Activated gamma-delta T cell treated with anti-CD3 and anti-CD28 coated beads, Interleukin-2, amount 50 U/mL, for 16 hours (primary cell): ENCODE data around the gene RCOR1.
"Not testable (repeated sequence)": the region's sequence is repeated elsewhere in the genome, so short reads cannot be mapped to it uniquely, and the experiment has no call there.

Source experiments
- DNase-seq: peaks from one replicate; pipeline ENCODE4 v3.0.0-alpha.2; 2020; ENCODE audit warnings: low read depth

RCOR1 gene

GRCh38 chr14:102593061-102593824 lies 794 bp downstream of the RCOR1 start:
- DNase-seq = peak; percentile 39

- DNase-seq = no peak
Measured at GRCh38 chr14:102593825-102594137, 1.3 kb downstream of the RCOR1 start.

DNA sequence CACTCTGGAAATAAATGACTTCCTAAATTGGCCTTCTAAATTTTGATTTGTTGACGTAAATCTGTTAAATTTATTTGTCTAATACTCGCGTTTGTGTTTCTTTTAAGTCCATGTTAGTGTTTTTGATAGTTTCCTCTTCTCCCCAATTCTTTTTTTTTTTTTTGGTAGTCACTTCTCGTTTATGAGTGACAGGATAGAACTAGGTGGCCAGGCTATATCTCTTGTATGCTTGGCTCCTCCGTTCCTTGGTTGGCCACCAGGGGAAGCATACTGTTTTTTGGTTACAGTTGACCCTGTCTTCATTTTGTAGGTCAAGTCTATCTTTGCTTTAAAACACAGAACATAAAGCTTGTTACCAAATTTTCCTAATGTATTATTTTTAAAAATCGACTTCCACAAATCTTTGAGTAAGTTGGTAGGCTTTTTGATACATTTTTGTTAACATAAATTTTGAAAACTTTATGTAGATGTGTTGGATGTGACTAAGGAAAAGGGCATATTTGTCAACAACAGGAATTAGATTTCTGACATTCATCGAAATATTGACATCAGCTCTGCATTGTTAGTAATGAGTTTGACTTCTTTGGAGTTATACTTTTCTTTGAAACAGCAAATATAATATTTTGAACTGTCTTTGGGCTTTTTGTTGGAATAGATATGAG lies 2.2 kb downstream of the RCOR1 start:
- DNase-seq = peak; percentile 38

DNA sequence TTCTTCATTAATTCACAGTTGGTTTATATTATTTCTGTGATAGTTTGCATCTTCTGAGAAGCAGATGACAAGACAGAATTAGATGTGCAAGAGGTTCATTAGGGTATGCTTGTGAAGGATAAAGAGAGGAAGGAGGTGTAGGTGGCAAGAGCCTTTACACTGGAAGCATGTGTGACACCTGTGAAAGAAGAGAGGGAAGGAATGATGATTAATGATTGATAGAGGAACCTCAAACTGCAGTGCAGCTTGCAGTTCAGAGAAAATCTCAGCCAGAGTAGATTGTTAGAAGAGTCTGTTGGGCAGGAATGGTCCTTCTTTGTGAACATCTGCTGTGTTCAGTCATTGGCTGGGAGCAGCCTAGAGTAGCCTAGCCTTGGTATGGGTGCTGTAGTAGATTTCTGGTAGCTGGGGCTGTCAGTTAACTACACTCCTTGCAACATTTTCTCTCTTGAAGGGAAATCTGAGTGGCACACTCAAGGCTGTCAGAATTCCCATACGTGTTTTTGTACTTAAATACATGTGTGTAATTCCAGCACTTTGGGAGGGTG lies 9.0 kb downstream of the RCOR1 start:
- DNase-seq = no peak

DNA sequence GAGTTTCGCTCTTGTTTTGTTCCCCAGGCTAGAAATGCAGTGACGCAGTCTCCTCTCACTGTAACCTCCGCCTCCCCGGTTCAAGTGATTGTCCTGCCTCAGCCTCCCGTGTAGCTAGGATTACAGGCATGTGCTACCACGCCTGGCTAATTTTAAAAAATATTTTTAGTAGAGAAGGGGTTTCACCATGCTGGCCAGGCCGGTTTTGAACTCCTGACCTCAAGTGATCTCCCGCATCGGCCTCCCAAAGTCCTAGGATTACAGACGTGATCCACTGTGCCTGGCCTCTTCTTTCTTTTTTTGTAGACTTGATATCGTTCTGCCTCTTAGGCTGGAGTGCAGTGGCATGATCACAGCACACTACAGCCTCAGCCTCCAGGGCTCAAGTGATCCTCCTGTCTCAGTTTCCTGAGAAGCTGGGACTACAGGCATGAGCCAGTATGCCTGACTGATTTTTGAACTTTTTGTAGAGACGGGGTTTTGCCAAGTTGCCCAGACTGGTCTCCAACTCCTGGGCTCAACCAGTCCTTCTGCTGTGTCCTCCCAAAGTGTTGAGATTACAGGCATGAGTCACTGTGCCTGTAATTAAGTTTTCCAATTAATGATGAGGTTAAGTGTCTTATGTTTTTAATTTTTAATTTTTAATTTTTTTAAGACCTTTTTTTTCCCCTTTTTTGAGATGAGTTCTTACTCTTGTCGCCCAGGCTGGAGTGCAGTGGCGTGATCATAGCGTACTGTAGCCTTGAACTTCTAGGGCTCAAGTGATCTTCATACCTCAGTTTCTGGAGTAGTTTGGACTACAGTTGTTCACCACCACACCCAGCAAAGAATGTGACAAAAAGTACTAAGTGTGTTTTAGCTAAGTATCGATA lies 10.2 kb downstream of the RCOR1 start:
- no peak for DNase-seq

DNA sequence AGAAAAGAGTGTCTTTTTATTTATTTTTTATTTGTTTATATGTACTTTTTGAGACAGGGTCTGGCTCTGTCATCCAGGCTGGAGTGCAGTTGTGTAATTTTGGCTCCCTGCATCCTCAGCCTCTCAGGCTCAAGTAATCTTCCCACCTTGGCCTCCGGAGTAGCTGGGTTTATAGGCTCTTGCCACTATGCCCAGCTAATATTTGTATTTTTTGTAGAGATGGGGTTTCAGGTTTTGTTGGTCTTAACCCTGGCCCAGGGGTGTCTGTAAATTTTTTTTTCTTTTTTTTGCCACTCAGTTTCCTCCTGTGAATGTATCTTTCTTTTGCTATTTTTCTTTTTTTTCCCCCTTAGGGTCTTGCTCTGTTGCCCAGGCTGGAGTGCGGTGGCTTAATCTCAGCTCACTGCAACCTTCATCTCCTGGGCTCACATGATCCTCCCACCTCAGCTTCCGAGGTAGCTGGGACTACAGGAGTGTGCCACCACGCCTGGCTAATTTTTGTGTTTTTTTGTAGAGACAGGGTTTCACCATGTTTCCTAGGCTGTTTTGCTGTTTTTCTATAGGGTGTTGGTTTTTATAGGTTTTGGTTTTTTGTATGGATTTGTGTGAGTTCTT lies 11.0 kb downstream of the RCOR1 start:
- no peak for DNase-seq

DNA sequence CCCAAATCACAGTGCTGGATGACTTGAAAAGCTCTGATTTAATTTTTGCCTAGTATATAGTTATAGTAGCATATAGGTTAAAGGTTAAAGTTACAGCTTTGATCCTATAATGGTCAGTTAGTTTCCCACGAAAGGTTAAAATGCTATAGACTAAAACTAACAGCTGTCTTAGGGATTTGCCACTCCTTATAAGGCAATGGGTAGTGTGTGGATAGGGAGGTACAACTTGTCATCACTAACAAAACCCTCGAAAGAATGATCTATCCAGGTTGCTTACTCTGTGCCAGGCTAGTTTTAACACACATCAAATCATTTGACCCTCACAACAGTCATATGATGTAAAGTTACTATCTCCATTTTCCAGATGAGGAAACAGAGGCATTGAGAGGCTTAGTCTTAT lies 11.7 kb downstream of the RCOR1 start:
- no peak for DNase-seq

GRCh38 chr14:102605029-102605428 lies 12.6 kb downstream of the RCOR1 start:
- DNase-seq = no peak

GRCh38 chr14:102606296-102606695 lies 13.8 kb downstream of the RCOR1 start:
- DNase-seq = no peak

GRCh38 chr14:102608064-102608446 lies 15.6 kb downstream of the RCOR1 start:
- no peak for DNase-seq

- no peak for DNase-seq
Measured at GRCh38 chr14:102610968-102611811, 18.7 kb downstream of the RCOR1 start.

DNA sequence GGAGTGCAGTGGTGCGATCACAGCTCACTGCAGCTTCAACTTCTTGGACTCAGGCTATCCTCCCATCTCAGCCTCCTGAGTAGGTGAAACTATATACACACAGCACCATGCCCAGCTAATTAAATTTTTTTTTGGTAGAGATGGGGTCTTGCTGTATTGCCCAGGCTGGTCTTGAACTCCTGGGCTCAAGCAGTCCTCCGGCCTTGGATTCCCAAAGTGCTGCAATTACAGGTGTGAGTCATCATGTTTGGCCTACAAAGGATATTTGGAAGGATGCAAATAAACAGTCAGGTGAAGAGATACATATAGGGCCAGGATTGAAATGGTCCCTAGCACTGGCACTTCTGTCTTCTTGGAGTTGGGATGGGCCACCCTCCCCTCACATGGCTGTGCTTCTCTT lies 23.9 kb downstream of the RCOR1 start:
- DNase-seq = no peak

DNA sequence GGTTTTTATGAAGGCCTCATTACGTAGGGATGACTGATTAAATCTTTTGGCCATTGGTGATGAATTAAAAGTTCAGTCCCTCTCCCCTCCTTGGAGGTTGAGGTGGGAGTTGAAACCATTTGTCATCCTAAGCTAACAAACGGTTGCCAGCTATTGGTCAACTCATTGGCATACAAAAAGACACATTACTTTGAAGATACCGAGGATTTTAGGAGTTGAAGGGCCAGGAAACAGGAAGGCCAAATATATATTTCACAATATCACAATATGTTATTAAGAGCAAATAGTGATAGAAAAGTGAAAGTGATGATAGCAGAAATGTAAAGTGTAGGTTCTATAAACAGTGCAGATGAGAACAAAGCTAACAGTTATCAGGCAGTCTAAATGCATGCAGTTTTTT lies 24.4 kb downstream of the RCOR1 start:
- DNase-seq = no peak

DNA sequence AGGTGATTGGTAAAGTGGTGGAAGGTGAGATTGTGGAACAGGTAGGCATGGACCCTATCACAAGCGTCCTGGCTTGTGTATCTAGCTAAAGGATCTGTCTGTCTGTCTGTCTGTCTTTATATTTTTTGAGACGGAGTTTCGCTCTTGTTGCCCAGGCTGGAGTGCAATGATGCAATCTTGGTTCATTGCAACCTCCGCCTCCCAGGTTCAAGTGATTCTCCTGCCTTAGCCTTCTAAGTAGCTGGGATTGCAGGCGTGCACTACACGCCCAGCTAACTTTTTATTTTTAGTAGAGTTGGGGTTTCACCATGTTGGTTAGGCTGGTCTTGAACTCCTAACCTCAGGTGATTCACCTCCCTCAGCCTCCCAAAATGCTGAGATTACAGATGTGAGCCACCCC lies 26.6 kb downstream of the RCOR1 start:
- not testable (repeated sequence) for DNase-seq

- no peak for DNase-seq
Measured at GRCh38 chr14:102620413-102620812, 28.0 kb downstream of the RCOR1 start.

GRCh38 chr14:102622262-102622885 lies 29.9 kb downstream of the RCOR1 start:
- DNase-seq = no peak

GRCh38 chr14:102624666-102625065 lies 32.2 kb downstream of the RCOR1 start:
- no peak for DNase-seq

DNA sequence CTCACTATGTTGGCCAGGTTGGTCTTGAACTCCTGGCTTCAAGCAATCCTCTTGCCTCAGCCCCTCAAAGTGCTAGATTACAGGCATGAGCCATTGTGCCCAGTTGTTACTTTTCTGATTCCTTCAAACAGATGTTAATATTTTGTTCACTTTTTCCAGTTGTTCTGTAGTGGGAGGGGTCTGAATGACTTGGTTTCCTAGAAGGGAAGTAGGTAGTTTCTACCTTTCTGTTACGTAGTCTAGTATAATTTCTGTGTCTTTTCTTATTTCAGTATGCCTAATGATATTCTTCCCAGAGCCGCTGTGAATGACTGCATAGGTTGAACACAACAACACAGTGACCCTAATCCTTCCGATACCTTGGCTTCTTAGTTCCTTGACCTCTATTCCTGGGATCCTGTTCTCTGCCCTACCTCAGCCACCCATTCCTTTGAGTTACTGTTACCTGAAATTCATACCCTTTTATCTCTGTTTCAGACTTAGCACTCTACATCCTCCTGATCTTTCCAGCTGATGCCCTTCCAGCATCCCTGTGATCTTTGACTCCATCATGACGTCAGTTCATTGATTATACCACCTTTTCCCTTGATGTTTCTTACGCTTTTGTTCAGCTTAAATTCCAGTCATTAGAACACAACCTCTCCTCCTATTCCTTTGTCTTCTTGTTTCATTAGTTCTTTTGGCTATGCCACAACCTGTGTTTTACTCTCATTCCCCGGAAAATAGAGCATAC lies 33.3 kb downstream of the RCOR1 start:
- DNase-seq = no peak

GRCh38 chr14:102626530-102626929 lies 34.1 kb downstream of the RCOR1 start:
- no peak for DNase-seq

GRCh38 chr14:102629011-102629444 lies 36.6 kb downstream of the RCOR1 start:
- DNase-seq = no peak
